Right forelimb (tissue), 1 donor: Measurements from ENCODE around the gene SLIT1.

Experiments
- DNase-seq: peaks from one replicate; pipeline ENCODE4 v3.0.0-alpha.2; 2018

The SLIT1 gene

DNA sequence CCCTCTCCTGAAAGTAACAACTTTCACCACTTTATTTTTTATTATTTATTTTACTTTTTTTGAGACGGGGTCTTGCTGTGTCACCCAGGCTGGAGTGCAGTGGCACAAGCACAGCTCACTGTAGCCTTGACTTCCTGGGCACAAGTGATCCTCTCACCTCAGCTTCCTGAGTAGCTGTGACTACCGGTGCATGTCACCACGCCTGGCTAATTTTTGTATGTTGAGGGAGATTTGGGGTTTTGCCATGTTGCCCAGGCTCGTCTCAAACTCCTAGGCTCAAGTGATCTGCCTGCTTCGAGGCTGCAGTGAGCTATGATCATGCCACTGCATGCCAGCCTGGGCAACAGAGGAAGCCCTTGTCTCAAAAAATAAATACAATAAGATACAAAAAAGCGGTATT lies 14.9 kb upstream of the SLIT1 start:
- DNase-seq = no peak

DNA sequence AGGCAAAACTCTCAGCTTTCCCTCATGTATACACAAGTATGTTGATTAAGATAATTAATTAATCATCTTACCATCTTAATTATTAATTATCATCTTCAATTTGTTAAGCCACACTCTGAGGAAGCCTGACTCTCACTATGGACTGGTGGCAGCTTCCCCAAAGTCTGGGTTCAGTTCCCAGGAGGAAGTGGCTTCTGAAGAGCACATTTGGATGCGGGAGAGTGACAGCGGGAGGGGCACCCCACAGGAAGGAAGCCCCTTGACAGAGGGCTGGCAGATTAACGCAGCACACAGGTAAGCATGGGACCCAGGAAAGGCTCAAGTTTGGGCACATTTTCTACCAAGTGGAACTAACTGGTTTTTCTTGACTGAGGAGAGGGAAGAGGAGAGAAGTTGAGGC lies 13.4 kb upstream of the SLIT1 start:
- no peak for DNase-seq

DNA sequence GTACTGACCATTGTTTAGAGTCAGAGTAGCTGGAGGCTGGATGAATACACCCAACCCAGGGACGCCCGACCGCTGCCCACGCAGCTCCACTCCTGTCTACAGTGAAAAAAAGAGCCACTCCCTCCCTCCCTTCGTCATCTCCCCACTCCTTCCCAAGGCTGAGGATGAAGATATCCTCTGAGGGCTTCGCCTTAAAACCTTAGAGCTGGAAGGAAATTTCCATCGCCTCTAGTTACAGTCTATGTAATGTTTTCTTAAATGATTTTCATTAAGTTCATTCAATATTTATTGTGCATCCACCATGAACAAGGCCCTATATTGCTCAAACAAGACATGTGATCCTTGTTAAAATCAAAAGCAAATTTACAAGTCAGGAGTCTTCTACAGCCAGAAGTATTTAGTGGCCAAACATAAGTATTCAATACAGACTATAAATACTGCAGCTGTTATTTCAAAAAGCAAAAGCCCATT lies 11.3 kb upstream of the SLIT1 start:
- DNase-seq = no peak

DNA sequence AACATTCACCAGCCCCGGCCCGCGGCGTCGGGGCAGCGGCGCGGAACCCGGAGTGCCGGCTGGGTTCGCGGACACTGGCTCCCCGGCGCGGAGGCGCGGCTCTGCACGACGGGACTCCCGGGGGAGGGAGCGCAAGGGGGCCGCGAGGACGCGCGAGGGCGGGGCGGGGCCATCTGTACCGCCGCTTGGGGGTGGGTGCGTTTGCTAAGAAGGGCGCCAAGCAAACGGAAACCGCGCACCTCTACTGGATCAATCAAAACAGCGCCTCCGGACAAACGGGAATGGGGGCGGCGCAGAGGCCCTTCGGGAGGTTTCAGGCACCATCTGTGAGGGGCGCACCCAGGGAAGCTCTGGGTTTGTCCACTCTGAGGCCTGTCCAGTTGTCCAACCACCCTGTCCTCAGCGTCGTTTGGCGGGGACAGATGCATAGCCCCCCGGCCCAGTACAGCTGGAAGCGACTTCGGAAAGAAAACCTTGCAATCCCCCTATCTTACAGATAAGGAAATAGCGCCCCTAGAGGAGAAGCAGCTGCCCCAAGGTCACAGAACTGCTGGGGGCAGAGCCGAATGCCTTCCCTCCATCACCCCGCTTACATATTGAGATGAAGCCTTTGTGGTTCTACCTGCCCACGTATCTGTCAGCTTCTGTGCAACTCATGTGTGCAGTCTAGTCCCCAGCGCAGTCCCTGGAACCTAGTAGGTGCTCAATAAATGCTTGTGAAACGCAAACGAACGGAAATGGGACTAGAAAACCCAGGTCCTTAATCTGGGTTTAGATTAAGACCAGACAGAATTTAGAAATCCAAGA lies 10.7 kb upstream of the SLIT1 start:
- peak; percentile 62 for DNase-seq

DNA sequence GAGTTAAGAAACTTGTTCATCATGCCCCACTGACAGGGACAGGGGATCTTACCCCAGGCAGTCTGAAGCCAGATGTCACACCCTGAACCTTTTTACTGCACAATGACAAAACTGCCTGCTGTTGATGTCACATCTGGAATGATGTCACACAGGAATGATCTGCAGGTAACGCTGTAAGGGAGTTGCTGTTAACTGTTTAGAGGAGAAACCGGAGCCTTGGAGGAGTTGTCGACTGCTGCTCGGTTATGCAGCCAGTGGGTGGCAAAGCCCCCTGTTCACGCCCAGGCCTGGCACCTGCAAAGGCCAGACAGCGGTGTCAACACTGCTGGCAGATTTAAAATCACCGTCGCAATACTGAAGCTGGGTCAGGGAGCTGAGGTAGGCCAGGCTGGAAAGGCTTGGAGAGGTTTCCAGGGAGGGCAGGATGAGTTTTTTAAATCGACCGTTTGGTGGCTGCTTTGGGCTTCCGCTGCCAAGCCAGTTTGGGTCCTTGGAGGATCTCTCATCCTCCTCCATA lies 10.0 kb upstream of the SLIT1 start:
- no peak for DNase-seq

DNA sequence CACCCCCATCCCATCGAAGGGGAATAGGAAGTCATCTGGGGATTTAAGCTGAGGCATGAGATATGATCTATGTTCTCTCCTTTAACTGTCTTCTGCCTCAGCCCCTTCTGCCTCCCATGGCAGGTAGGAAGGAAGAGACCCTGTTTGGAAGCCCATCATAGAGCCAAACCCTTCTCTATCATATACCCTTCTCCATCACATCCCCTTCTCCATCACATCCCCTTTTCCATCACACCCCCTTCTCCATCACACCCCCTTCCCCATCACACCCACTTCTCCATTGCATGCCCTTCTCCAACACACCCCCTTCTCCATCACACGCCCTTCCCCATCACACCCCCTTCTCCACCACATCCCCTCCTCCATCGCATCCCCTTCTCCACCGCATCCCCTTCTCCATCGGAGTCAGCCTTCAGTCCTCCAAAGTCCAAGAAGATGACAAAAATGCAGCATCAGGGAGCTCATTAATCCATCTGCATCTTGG lies 7.2 kb upstream of the SLIT1 start:
- no peak for DNase-seq

DNA sequence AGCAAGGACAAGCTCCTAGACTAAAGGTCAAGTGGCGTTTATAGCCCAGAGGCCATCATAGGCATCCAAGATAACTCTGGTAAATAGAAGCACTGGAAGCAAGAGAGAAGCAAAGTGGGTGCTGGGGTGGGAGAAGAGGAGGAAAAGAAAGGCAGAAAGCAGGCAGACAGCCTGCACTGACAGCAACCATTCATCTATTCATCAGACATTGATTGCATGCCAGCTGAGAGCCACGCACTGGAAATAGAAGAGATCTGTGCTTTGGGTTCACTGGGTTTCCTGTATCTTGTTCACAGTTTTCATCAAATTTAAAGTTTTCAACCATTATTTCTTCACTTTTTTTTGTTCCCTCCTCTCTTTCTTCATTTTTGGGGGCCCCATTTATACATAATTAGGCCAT lies 4.7 kb upstream of the SLIT1 start:
- DNase-seq = no peak

DNA sequence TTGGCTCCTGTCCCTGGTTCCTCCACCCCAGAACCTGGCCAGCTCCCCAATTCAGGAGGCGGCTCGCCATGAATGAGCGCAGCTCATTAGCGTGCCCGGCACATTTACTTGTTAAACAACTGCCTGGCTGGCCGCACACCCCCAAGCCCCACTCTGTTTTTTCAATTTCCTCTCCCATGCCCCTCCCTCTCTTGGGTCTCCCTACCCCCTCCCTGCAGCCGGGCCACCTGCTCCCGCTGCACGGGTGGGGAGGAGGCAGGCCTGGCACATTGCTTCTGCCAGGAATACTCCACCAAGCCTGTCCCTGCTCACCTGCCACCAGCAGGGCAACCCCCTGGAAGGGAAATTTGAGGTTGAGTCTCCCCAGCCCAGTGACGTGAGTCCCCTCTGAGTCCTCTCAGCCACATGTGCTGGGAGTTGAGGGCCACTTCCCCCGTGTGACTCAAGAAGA lies 2.5 kb upstream of the SLIT1 start:
- no peak for DNase-seq

DNA sequence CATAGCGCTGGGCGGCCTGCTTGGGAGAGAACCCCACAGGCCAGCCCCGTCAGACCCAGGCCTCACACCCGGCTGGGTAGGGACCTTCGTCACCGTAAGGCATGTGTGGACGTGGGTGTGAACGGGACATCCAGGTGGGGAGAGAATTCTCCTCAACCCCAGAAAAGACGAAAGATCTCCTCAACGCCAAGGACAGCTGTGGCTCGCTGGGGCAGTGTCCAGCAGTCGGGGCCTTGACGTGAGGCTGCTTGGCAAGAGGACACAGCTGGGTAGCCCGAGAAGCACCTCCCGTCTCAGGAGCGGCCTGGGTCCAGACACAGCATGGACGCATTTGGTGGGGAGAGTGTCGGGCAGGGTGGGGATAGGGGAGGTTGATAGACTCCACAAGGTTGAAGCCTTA lies 1.2 kb upstream of the SLIT1 start:
- no peak for DNase-seq

DNA sequence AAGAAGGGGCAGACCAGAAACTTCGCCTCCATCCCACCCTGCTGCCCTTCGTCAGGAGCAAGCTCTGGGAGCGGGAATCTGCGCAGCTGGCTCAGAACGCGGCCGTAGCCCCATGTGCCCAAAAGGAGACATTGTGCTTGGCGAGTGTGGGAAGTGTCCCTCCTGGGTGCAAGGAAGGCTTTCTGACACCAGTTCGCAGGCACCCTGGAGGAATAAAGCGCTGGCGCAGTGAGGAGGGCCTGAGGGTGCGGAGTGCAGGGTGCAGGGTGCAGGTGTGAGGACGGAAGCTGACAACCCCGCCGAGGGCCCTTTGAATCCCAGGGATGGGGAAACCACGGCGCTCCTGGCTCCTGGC lies 811 bp downstream of the SLIT1 start:
- no peak for DNase-seq

DNA sequence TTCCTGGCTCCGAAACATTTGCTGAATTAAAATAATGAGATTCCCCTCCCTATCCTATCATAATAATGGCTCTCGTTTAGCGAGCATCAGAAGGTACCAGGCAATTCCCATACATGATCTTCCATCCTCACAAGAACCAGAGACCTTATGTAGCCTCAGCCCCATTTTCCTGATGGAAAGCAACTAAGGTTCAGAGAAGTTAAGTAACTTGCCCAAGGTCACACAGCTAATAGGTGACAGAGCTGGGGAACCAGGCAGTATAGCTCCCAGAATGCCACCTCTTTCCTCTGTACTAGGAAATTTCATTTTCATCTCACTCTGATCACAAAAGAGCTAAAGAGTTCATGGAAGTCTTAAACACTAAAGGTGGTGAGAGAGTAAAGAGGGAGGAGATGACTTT lies 2.4 kb downstream of the SLIT1 start:
- DNase-seq = no peak

DNA sequence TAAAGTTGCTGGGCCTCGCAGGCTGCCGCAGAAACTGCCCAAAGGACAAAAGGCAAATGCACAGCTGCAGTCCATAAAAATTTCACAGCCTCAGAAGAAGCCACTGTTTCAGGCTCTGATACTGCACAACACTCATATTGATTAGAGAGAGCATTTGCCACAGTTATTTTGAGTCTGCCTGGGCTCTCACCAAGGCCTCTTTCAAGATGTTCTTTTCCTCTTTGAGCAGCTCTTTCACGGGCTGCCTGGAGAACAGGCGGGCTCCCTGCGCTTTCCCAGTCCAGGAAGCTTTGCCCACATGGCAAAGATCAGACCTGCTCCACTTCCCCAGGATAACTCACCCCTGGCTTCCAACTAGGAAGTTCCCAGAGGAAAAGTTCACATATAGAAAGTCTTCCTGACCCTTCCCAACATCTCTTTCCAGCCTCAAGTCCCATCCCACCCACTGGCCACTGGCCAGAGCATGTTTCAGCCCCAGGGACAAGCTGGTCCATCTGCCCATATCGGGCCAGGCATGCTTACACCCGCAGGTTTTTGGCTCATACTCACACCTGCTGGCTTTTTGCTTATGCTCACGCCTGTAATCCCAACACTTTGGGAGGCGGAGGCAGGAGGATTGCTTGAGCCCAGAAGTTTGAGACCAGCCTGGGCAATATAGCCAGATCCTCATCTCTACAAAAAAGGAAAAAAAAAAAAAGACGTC lies 3.3 kb downstream of the SLIT1 start:
- DNase-seq = no peak

DNA sequence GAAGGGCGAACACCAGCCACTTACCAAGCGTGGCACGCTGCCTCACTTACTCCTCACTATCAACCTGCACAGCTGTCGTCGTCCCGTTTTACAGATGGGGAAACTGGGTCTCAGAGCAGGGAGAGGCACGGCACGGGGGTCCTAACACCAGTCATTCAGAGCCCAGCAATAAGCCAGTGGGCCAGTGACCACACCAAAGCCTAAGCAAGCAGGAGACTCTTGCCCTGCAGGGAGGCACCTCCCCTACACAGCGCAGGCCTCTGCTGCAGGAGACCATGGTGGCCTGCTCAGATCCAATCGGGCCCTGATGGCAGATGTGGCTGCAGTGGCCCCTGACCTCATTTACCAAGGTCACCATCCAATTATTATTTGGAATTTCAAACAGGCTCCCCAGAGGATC lies 4.8 kb downstream of the SLIT1 start:
- DNase-seq = no peak

DNA sequence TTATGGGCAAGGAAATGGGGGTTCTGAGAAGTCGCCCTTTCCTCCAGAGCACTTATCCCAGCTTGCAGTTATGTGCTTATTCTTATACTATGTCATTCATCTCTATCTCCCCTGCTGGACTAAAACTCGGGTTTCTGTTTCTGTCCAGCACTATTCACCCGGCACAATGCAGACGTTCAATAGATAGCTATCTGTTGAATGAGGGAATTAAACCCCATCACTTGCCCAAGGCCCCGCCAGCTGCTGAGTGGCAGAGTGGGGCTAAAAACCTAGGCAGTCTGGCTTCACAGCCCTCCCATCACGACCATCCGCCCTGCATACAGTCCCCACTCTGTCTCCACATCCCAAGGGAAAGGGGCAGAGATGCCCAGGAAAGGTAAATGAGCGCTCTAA lies 5.4 kb downstream of the SLIT1 start:
- no peak for DNase-seq

DNA sequence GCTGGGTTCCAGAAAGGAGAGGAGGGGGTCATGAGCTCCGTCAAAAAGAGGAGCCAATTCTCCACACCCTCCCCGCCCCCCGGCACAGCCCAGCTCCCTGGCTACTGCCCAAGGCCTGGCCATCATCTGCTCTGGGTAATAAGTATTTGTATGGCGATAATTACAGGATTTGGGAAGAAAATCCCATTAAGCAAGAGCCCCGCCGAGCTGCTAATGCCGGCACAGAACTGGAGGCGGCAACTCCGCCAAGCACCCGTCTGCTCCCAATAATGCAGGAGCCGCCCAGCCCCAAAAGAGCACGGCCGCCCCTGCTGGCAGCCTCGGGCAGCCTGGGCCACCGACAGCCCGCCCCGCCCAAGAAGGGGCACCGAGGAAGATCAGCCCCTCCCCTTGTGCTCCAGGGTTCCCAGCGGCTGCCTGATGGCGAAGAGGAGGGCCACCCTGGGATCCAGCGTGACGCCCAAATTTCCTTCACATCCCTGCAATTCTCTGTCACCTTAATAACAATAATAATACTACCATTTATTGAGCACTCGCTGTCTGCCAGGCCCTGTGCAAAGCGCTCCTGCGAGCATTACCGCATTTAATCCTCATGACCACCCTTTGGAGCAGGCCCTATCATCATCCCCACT lies 5.9 kb downstream of the SLIT1 start:
- DNase-seq = no peak

DNA sequence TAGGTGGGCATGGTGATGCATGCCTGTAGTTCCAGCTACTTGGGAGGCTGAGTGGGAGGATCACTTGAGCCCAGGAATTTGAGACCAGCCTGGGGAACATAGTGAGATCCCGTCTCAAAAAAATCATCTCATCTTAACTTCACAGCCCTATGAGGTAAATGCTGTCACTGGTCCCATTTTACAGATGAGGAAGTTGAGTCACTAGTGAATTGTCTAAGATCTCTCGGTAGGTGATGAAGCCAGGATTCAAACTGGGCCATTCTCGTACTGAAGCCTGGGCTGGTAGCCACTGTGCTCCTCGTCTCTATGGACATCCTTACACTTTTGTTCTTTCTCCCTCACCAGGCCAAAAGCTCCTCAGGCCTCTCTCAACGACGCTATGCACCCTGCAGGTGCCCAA lies 6.4 kb downstream of the SLIT1 start:
- DNase-seq = no peak

DNA sequence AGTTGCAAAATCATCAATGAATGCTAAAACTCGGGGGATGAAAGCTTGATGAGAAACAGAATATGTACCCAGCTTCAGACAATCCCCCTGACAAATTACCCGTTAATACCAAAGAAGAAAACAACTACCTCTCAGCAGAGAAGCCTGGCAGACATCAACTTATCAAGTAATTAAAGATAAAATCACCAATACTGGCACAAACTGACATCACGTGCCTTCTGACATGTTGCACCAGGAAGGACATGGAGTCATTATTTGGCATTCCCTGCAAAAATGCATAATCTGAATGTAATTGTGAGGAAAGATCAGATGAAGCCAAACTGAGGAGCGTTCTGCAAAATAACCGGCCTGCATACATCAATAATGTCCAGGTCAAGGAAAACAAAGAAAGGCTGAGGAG lies 7.7 kb downstream of the SLIT1 start:
- no peak for DNase-seq

DNA sequence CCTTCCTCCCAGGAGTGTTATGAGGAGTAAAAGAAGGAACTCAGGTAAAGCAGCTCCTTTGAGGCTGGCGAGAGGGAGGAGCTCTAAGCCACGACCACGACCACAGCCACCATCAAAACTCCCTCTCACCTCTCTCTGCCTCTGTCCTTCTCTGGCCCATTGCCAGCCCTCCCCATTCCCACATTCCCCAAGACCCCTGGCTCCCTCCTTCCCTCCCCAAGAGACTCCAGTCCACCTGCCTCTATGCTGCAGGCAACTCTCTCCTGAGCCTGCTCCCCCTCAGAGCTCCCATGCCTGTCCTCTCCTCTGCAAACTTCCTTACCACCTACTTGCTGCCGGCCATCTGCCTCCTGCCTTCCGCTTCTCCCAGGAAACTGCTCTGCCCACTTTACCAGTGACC lies 9.5 kb downstream of the SLIT1 start:
- DNase-seq = no peak

DNA sequence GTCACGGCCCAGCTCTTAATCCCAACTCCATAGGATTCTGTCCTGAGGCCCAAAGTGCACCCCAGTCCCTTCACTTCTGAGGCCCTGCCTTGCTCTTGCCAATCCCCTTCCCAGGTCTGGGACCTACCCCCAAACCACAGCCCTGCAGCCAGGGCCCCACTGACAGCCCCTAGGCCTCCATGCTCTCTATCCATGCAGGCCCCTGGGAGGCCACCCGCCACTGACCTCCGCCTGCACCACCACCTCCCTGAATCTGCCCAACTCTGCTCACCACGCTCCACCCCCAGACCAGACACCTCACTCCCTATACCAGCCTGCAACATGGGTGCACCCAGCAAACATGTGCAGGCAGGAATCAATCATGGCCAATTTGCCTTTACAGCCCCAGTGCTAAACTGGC lies 10.2 kb downstream of the SLIT1 start:
- no peak for DNase-seq

DNA sequence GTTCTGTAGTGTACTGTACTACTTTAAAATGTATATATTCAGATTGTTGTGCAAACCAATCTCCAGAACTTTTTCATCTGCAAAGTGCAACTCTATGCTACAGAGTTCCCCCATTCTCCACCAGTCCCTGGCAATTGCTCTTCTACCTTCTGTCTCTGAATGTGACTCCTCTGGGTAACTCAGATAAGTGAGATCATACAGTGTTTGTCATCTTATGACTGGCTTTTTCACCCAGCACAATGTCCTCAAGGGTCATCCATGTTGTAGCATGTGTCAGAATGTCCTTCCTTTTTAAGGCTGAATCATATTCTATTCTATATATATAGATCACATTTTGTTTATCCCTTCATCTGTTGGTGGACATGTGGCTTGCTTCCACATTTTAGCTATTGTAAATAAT lies 10.8 kb downstream of the SLIT1 start:
- no peak for DNase-seq

DNA sequence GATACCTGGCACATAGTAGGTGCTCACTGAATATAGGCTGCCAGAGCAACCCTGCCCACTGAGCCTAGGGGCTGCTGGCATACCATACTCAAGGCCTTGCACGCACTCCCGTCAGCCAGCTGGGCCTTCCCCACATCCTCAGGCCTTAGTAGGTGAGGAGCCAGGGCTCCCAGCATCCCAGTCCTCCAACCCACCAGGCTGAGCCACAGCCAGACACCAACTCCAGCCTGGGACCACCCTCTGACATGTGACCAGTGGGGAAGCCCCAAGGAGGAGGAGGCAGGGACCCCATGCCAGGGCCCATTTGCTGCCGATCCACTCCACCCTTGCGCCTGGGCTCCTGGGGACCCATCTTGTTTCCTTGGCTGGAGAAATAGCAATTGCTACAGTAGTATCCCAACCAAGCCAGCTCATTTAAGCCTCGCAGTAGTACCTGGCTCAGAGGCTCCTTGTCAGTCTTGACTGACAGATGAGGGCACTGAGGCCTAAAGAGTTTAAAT lies 11.4 kb downstream of the SLIT1 start:
- DNase-seq = no peak

DNA sequence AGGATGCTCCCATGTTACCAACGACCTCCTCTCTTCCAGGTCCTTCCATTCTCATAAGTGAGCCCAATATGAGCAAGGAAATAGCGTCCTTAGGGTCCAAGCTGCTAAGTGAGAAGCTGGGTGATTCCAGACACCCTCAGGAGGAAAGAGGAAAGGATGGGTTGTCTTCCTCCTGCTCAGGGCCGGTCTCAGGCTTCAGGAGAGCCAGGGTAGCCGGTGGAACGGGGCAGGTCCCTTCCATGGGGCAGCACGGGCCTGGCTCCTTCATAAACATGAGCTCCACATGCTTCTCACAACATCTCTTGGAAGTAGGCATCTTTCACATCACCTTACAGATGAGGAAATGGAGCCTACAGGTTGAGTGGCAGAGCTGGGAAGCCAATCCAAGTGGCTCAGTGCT lies 12.7 kb downstream of the SLIT1 start:
- DNase-seq = no peak

DNA sequence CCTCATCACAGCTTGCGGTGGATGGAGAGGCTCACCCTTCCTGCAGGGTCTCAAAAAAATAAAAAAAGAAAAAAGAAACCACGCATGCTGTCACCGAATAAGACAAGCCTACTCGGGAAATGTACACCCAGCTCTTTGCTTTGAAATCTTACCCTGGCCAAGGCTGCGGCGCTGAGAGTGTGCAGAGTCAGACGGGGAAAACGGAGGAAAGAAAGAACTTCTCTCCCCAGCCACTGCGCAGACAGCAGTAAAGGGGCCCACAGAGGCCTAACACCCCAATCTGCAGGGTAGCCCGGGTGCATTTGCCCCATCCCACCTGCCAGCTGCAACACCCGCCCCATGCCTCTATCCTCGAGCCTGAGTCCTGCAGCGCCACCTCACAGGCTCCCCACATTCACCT lies 14.8 kb downstream of the SLIT1 start:
- no peak for DNase-seq
